Forelimb muscle (tissue), 1 donor: ENCODE results near the gene SAMD8. TPM values are rescaled to one million over a fixed set of nuclear protein-coding genes. Genes with fewer than 3 reads are reported as not detected.
"Not testable (repeated sequence)": the region's sequence is repeated elsewhere in the genome, so short reads cannot be mapped to it uniquely, and the experiment has no call there.

Experiments
- DNase-seq: peaks from one replicate; pipeline ENCODE4 v3.0.0-alpha.2; 2013; ENCODE audit warnings: low read depth
- polyA plus RNA-seq: library from polyadenylated mRNA; unstranded; fragments of 120-200 nt; gene quantifications from one replicate; pipeline ENCODE4 v1.2.1, GENCODE V29; 2013; ENCODE audit not compliant: insufficient read length

SAMD8 gene
- polyA plus RNA-seq, 1 donor = 14.0 TPM

DNA sequence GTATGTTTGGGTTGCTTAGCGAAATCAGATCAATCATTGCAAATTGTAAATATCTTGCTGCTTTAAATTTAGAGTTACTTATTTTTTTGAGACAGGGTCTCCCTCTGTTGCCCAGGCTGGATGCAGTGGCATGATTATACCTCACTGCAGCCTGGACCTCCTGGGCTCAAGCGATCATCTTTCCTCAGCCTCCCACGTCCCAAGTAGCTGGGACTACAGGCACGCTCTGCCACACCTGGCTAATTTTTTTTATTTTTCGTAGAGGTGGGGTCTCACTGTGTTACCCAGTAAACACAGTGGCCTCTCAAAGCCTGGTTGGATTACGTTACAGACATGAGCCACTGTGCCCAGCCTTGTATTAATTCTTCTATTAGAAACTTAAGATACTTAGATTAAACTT lies 100.9 kb downstream of the SAMD8 start:
- DNase-seq = no peak

DNA sequence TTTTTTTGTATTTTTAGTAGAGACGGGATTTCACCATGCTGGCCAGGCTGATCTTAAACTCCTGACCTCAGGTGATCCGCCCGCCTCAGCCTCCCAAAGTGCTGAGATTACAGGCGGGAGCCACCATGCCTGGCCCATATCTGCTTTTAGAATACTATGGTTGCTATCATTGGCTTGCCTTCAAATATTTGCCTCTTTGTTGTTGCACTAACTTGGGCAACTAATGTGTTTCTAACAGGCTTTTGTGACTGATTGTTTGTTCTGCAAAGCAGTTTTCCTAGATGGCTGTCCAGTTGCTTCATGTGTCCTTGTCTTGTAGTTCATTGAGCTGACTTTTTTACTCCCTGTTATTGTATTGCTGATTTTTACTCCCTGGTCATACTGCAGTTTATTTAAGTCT lies 108.8 kb downstream of the SAMD8 start:
- DNase-seq = no peak

DNA sequence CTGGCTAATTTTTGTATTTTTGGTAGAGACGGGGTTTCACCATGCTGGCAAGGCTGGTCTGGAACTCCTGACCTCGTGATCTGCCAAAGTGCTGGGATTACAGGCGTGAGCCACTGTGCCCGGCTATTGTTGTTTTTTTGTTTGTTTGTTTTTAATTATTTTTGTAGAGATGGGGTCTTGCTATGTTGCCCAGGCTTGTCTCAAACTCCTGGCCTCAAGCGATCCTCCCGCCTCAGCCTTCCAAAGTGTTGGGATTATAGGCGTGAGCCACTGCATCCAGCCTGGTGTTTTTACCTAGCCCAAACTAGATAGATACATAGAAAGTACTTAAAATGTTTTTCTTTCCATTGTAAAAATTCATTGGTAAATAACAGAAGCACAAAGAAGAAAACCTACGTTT lies 110.0 kb downstream of the SAMD8 start:
- DNase-seq = not testable (repeated sequence)

DNA sequence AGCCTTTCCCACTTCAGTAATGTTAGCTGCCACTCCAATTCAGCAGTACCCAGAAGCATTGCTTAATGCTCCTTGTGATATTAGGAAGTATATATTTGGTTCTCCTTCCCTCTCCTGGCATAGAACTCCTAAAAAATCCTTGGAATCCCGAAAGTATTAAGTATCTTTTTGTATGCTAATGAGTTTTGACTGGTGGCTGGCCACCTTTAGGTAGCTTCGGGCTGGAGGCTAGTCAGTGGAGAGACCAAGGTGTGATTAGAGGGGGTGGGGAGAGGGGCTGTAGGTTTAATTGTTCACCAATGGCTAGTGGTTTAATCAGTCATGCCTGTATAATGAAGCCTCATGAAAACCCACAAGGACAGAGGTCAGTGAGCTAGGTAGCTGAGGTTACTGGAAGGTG lies 112.1 kb downstream of the SAMD8 start:
- DNase-seq = no peak

GRCh38 chr10:75226095-75226494 lies 114.6 kb downstream of the SAMD8 start:
- no peak for DNase-seq

- no peak for DNase-seq
Observed at GRCh38 chr10:75226656-75227055, 115.2 kb downstream of the SAMD8 start.

DNA sequence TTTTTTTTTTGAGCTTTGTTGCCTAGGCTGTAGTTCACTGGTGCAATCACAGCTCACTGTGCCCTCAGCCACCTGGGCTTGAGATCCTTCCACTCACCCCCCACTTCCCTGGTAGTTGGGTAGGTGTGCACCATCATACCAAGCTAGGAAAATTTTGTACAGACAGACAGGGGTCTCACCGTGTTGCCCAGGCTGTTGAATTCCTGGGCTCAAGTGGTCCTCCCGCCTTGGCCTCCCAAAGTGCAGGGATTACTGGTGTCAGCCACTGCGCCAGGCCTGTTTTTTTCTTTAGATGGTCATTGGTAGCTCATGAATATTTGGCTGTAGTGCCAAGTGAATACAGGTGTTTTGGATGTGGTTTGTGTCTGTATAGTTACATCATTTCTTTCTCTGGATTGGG lies 116.8 kb downstream of the SAMD8 start:
- no peak for DNase-seq

DNA sequence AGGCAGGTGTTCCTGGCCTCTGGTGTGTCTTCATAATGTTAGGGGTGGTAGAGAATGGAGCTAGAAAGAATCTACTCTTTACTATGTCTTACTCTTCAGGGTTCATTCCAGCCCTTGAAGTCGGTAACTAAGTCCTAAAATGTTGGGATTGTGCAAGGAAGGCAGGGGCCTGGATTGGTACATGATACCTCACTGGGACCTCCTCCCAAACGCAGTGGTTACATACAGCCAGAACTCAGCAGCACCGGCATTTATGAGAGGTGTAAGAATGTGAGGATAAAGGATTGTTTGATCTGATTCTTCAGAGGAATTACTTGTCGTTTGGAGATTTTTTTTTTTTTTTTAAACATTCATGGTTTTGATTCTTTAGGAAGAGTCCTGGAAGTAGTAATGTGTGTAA lies 117.4 kb downstream of the SAMD8 start:
- no peak for DNase-seq

DNA sequence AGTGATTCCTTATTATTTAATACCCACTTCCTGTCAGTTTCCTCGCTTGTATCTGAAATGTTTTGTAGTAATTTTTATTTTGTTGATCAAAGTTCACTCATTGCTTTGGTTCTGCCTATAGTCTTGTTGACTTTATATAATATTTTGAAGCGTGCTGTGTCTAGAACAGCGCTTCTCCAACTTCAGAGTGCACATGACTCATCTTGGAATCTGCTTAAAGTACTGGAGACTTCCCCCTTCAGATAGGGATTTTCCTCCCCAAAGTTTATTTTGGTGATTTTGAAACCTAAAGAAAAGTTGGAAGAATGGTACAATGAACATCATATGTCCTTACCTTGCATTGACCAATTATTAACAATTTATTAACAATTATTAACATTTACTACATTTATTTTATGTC lies 118.5 kb downstream of the SAMD8 start:
- DNase-seq = no peak

DNA sequence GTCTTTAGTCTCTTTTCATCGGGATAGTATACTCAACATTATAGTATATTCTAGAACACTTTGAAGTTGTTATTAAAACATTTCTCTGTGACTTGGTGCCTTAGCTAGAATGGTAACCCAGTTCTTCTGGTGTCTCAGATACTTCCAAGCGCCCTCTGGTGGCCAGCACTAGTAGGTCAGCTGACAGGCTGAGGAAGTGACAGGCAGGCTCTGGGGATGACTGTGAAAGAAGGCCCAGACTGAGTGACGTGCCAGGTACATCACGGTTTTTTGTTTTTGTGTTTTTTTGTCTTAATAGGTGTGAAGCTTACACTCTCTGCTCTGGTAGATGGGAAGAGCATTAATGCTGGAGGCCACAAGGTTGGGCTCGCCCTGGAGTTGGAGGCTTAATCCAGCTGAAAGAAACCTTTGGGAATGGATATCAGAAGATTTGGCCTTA lies 119.2 kb downstream of the SAMD8 start:
- peak; percentile 62 for DNase-seq

Other genes with a start within 250 kb of the SAMD8 start
- gene VDAC2, start 99.1 kb downstream of the SAMD8 start, polyA plus RNA-seq = 339 TPM
- 6.5 TPM for gene COMTD1, start 124.3 kb downstream of the SAMD8 start, polyA plus RNA-seq